Ovary (tissue), 10 donors: Measurements from ENCODE around the gene BRD7. TPM values are rescaled to one million over a fixed set of nuclear protein-coding genes. Genes with fewer than 3 reads are reported as not detected.

Experiments
- DNase-seq, 5 donors: peaks; one replicate each; pipeline ENCODE4 v3.0.0-alpha.2; 2019 to 2020
- H3K27ac ChIP-seq, 2 donors: fragments of 200-600 bp; one replicate each; pipeline versions ENCODE4 v1.5.1 to v1.8.0; 2019 to 2022
- H3K27me3 ChIP-seq: fragments of 200-600 bp; one replicate; pipeline ENCODE4 v1.8.0; 2022
- H3K36me3 ChIP-seq: fragments of 200-600 bp; sonication (generic); one replicate; pipeline ENCODE4 v1.5.1; 2019
- H3K4me1 ChIP-seq: one replicate; pipeline ENCODE4 v1.8.1; 2013; ENCODE audit warnings: mild to moderate bottlenecking, moderate library complexity; ENCODE audit not compliant: insufficient read depth
- H3K4me3 ChIP-seq: fragments of 200-600 bp; sonication (generic); one replicate; pipeline ENCODE4 v1.5.1; 2017
- H3K9me3 ChIP-seq, 2 donors: fragments of 200-600 bp in 1 of 2; sonication (generic) in 1 of 2; one replicate each; pipeline versions ENCODE4 v1.5.1 to v1.8.1; 2013 to 2019; ENCODE audit warnings: mild to moderate bottlenecking in 1 of 2, moderate library complexity in 1 of 2
- EP300 ChIP-seq: sonication (generic); formaldehyde crosslinking; IDR thresholded peaks from one replicate; pipeline ENCODE4 v1.6.1; 2017; ENCODE audit warnings: antibody characterized with exemption
- POLR2A ChIP-seq: fragments of 450-650 bp; IDR thresholded peaks from one replicate; pipeline ENCODE4 v1.6.1; 2017; ENCODE audit warnings: antibody characterized with exemption, mild to moderate bottlenecking, moderate library complexity
- WGBS, 3 donors: extraction: QIAGEN DNeasy Blood & Tissue Kit in 1 of 3; methylation state at CpG; one replicate each; pipeline versions ENCODE4 v1.1.5 to v1.1.7; 2013 to 2017; 5-methylcytosine and 5-hydroxymethylcytosine counted together
- intact Hi-C, 4 donors: fragments of 100-400 bp; cut with DNase I; formaldehyde crosslinking; loops; one replicate each; pipeline versions ENCODE4 v1.11.0 to v1.15.1; 2022 to 2023
- long read RNA-seq, 3 donors: library from polyadenylated mRNA in 2 of 3; unstranded in 2 of 3; transcript quantifications; one replicate each; pipeline ENCODE4 v2.0.0 and lab custom pipeline, GENCODE V29; 2021 to 2026
- polyA plus RNA-seq, 2 donors: library from polyadenylated mRNA; stranded (reverse); fragments of 200-250 nt in 1 of 2; fragments of 350-450 nt in 1 of 2; fragmentation: Illumina TruSeq in 1 of 2; extraction: RNeasy Lipid Tissue Mini Kit (QIAGEN cat#74804) in 1 of 2; gene quantifications; one replicate each; pipeline ENCODE4 v1.2.3, GENCODE V29; 2013 to 2014
- total RNA-seq, 7 donors: library from RNA; depleted of rRNA in 2 of 7; stranded (reverse); fragments of >200 nt in 2 of 7; fragmentation: NEBNext Ultra II Directional in 3 of 7; extraction: Animal tissue kit (Norgen Biotek cat#: 25700) in 3 of 7; gene quantifications; one replicate each; pipeline versions ENCODE4 v1.1.0 to v1.2.4, GENCODE V29; 2016 to 2023
- TF ChIP-seq, protein P1 (sequence below), 3 donors: fragments of 450-650 bp in 2 of 3; fragments of 200-600 bp in 1 of 3; IDR thresholded peaks; one replicate each; pipeline versions ENCODE4 v1.5.1 to v1.8.0; 2016 to 2022; ENCODE audit warnings: antibody characterized with exemption in 3 of 3, mild to moderate bottlenecking in 1 of 3
- donor health status: DM: no; HTN: no; CAD: no; lungs with moderate emphysema.
- donor health status: DM: no; HTN: no; CAD: no.
- donor health status: Bipolar disorder and iron deficiency.
- donor health status: DM: yes; HTN: yes; CAD: no.
- donor health status: DM: no; HTN: no; CAD: no.
- donor health status: DM: yes; HTN: yes; CAD: no.

Gene BRD7
- 10 to 100 TPM; 30.0 to 58.7 (median 53.5) TPM for total RNA-seq
- polyA plus RNA-seq, result 10 to 100 TPM; 33.9 to 75.1 TPM
- long read RNA-seq, donor 1, full-length matches to known transcripts, result 3 of 22 reads
- long read RNA-seq, donor 1, partial matches to known transcripts, result 15 of 22 reads
- long read RNA-seq, donor 1, other reads (novel, unspliced or antisense), result 4 of 22 reads
- long read RNA-seq, donor 2, full-length matches to known transcripts, result 15 of 51 reads
- long read RNA-seq, donor 2, partial matches to known transcripts, result 36 of 51 reads
- long read RNA-seq, donor 2, other reads (novel, unspliced or antisense), result 0 of 51 reads
- long read RNA-seq, donor 3, full-length matches to known transcripts, result 66 of 93 reads
- long read RNA-seq, donor 3, partial matches to known transcripts, result 5 of 93 reads
- long read RNA-seq, donor 3, other reads (novel, unspliced or antisense), result 22 of 93 reads

DNA sequence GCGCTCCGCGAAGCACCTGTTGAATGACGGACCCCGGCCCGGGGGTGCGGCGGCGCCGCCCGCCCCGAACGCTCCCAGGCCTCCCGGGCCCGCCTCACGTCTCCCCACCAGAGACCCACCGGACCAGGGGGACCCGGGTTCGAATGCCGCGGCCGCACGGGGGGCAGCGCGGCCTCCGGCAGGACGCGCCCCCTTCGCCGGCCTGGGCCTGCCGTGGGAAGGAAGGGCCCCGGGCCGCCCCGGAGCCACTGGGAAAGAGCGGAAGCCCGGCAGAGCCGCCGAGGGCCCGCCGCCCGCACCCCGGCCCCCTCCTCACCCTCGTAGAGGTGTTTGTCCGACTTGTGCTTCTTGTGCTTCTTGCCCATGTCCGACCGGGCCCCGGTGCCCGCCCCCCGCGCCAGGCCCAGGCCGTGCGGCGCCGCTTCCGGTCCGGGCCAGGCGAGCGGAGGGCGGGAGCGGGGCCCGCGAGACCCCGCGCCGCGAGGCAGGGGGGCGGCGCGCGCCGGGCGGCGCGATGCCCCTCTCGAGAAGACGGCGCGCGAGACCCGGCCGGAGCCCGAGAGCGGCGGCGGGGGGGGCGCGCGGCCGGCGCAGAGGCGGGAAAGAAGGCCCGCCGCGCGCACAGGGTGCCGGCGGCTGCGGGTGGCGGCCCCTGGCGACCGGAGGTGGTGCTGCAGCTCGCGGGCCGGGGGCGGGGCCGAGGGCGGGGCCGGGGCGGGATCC, at the start of gene BRD7:
Gene BRD7 (minus strand): TSS at position 579 of the 723 bp plus-strand sequence. CDS start 214 bp downstream, at position 365.
- peak; percentile 58 to 87 (median 72) for DNase-seq
- H3K27me3 ChIP-seq, result no peaks in the 10 kb centered on the region
- H3K4me1 ChIP-seq, result peaks cover 2% of the 10 kb centered on the region
- intact Hi-C loops, result loop anchor here in 2 of 4 donors (10.0 kb wide), 3 partner anchors 154 to 344 kb away; partner anchors contain the start of gene CNEP1R1 (in 1 of the 2)
- H3K9me3 ChIP-seq, result no peaks in the 10 kb centered on the region
- TF ChIP-seq EP300, result no peak
- TF ChIP-seq, protein P1, sequence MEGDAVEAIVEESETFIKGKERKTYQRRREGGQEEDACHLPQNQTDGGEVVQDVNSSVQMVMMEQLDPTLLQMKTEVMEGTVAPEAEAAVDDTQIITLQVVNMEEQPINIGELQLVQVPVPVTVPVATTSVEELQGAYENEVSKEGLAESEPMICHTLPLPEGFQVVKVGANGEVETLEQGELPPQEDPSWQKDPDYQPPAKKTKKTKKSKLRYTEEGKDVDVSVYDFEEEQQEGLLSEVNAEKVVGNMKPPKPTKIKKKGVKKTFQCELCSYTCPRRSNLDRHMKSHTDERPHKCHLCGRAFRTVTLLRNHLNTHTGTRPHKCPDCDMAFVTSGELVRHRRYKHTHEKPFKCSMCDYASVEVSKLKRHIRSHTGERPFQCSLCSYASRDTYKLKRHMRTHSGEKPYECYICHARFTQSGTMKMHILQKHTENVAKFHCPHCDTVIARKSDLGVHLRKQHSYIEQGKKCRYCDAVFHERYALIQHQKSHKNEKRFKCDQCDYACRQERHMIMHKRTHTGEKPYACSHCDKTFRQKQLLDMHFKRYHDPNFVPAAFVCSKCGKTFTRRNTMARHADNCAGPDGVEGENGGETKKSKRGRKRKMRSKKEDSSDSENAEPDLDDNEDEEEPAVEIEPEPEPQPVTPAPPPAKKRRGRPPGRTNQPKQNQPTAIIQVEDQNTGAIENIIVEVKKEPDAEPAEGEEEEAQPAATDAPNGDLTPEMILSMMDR (IDR thresholded peaks at IDR 0.05), result peak in 2 of 3 donors; percentile 14 to 31
- 0 to 2% (median 0%) methylated on average over 57 to 109 of the region's 109 CpGs for WGBS, 3 donors
- peak within 1 kb of the TSS in 1 of 2 donors; percentile 46 for H3K27ac ChIP-seq
- no peaks in the 10 kb centered on the region for H3K36me3 ChIP-seq
- peak within 1 kb of the TSS; percentile 77 for H3K4me3 ChIP-seq

DNA sequence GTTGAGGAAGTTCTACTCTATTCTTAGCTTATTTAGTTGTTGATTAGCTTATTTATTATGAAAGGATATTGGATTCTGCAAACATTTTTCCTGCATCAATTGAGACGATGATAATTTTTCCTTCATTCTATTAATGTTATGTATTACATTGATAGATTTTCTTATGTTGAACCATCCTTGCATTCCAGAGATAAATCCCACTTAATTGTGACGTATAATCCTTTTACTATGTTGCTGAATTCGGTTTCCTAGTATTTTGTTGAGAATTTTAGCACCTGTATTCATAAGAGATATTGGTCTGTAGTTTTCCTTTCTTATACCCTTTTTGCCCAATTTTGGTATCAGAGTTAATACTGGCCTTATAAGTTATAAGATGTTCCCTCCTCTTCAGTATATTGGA, 47.6 kb upstream of the BRD7 start:
- TF ChIP-seq, protein P1 (IDR thresholded peaks at IDR 0.05), result no peak
- TF ChIP-seq POLR2A (no peak), EP300 (no peak)
- H3K27me3 ChIP-seq, result no peaks in the 10 kb centered on the region
- intact Hi-C loops, result no loop called here
- WGBS, 3 donors, result 63 to 75% (median 65%) methylated on average over 3 of the region's 3 CpGs
- no peak for DNase-seq
- no peak overlapping the region for H3K27ac ChIP-seq
- H3K4me1 ChIP-seq, result no peaks in the 10 kb centered on the region
- H3K4me3 ChIP-seq, result no peak overlapping the region
- no peaks in the 10 kb centered on the region for H3K36me3 ChIP-seq
- no peaks in the 10 kb centered on the region for H3K9me3 ChIP-seq

DNA sequence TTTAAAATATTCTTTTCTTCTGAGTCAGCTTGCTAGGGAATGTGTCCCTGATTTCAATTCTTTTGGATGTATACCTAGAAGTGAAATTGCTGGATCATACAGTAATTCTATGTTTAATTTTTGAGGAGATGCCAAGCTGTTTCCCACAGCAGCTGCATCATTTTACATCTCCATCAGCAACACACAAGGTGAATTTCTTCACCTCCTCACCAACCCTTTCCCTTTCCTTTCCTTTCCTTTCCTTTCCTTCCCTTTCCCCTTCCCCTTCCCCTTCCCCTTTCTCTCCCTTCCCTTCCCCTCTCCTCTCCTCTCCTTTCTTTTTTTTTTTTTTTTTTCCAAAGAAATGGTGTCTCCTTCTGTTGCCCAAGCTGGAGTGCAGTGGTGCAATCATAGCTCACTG, 45.4 kb upstream of the BRD7 start:
- Histone ChIP-seq H3K36me3 (no peaks in the 10 kb centered on the region), H3K27ac (no peak overlapping the region), H3K4me1 (no peaks in the 10 kb centered on the region), H3K4me3 (no peak overlapping the region), H3K9me3 (no peaks in the 10 kb centered on the region), H3K27me3 (no peaks in the 10 kb centered on the region)
- intact Hi-C loops, result no loop called here
- TF ChIP-seq, protein P1 (IDR thresholded peaks at IDR 0.05), result no peak
- no peak for TF ChIP-seq POLR2A
- no peak for TF ChIP-seq EP300
- no peak for DNase-seq

DNA sequence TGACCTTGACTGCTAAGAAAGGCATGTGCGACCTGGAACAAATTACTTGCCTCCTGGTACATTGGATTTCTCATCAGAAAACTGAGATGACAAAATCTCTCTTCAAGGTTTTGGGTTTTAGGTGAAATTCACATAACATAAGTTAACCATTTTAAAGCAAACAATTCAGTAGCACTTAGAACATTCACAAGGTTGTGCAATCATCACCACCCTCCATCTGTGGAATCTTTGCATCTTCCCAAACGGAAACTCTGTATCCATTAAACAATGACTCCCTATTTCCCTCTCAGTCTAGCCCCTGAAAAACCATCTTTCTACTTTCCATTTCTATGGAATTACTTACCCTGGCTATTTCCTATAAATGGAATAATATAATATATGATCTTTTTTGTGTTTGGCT, 42.2 kb upstream of the BRD7 start:
- H3K4me3 ChIP-seq, result no peak overlapping the region
- no peak overlapping the region for H3K27ac ChIP-seq
- TF ChIP-seq EP300, result no peak
- TF ChIP-seq, protein P1 (IDR thresholded peaks at IDR 0.05), result no peak
- no peak for TF ChIP-seq POLR2A
- no peaks in the 10 kb centered on the region for H3K36me3 ChIP-seq
- DNase-seq, result no peak
- H3K9me3 ChIP-seq, result no peaks in the 10 kb centered on the region
- no peaks in the 10 kb centered on the region for H3K27me3 ChIP-seq
- H3K4me1 ChIP-seq, result no peaks in the 10 kb centered on the region
- intact Hi-C loops, result no loop called here
- 75 to 89% (median 80%) methylated on average over 2 of the region's 2 CpGs for WGBS, 3 donors
